ENCODE results near the gene XYLB.

XYLB gene

GRCh38 chr3:38370149-38370548, 23.6 kb downstream of the XYLB start:
- H3K9me3 ChIP-seq (ENCODE audit: severe bottlenecking), result no peaks in the 10 kb centered on the region
- DNase-seq, result no peak
- H3K27ac ChIP-seq, result no peak overlapping the region
- peaks cover 32% of the 10 kb centered on the region for H3K36me3 ChIP-seq
- H3K4me3 ChIP-seq (ENCODE audit: low read depth, low read length), result no peak overlapping the region
- no peaks in the 10 kb centered on the region for H3K27me3 ChIP-seq (ENCODE audit: insufficient read depth, low read depth, severe bottlenecking)
- no peak for TF ChIP-seq CTCF (IDR thresholded peaks at IDR 0.05; ENCODE audit: low read depth, low read length)

GRCh38 chr3:38370861-38371260, 24.3 kb downstream of the XYLB start:
- H3K36me3 ChIP-seq, result peaks cover 29% of the 10 kb centered on the region
- no peak for TF ChIP-seq CTCF (IDR thresholded peaks at IDR 0.05; ENCODE audit: low read depth, low read length)
- H3K9me3 ChIP-seq (ENCODE audit: severe bottlenecking), result no peaks in the 10 kb centered on the region
- DNase-seq, result no peak
- H3K27ac ChIP-seq, result no peak overlapping the region
- no peaks in the 10 kb centered on the region for H3K27me3 ChIP-seq (ENCODE audit: insufficient read depth, low read depth, severe bottlenecking)
- H3K4me3 ChIP-seq (ENCODE audit: low read depth, low read length), result no peak overlapping the region

GRCh38 chr3:38371541-38372213, 25.1 kb downstream of the XYLB start:
- Histone ChIP-seq H3K27ac (no peak overlapping the region), H3K27me3 (ENCODE audit: insufficient read depth, low read depth, severe bottlenecking) (no peaks in the 10 kb centered on the region), H3K9me3 (ENCODE audit: severe bottlenecking) (no peaks in the 10 kb centered on the region), H3K4me3 (ENCODE audit: low read depth, low read length) (no peak overlapping the region), H3K36me3 (peaks cover 29% of the 10 kb centered on the region)
- no peak for TF ChIP-seq CTCF (IDR thresholded peaks at IDR 0.05; ENCODE audit: low read depth, low read length)
- no peak for DNase-seq

- Histone ChIP-seq H3K27me3 (ENCODE audit: insufficient read depth, low read depth, severe bottlenecking) (no peaks in the 10 kb centered on the region), H3K9me3 (ENCODE audit: severe bottlenecking) (no peaks in the 10 kb centered on the region), H3K27ac (no peak overlapping the region), H3K4me3 (ENCODE audit: low read depth, low read length) (no peak overlapping the region), H3K36me3 (peaks cover 32% of the 10 kb centered on the region)
- DNase-seq, result no peak
- no peak for TF ChIP-seq CTCF (IDR thresholded peaks at IDR 0.05; ENCODE audit: low read depth, low read length)
Observed at GRCh38 chr3:38372214-38372601, 25.6 kb downstream of the XYLB start.

- no peaks in the 10 kb centered on the region for H3K9me3 ChIP-seq (ENCODE audit: severe bottlenecking)
- DNase-seq, result no peak
- no peak overlapping the region for H3K27ac ChIP-seq
- no peak overlapping the region for H3K4me3 ChIP-seq (ENCODE audit: low read depth, low read length)
- no peaks in the 10 kb centered on the region for H3K27me3 ChIP-seq (ENCODE audit: insufficient read depth, low read depth, severe bottlenecking)
- TF ChIP-seq CTCF (IDR thresholded peaks at IDR 0.05; ENCODE audit: low read depth, low read length), result no peak
- peaks cover 31% of the 10 kb centered on the region for H3K36me3 ChIP-seq
Observed at GRCh38 chr3:38374221-38374620, 27.6 kb downstream of the XYLB start.

- DNase-seq, result no peak
- Histone ChIP-seq H3K9me3 (ENCODE audit: severe bottlenecking) (no peaks in the 10 kb centered on the region), H3K27me3 (ENCODE audit: insufficient read depth, low read depth, severe bottlenecking) (no peaks in the 10 kb centered on the region), H3K27ac (no peak overlapping the region), H3K4me3 (ENCODE audit: low read depth, low read length) (no peak overlapping the region), H3K36me3 (peaks cover 30% of the 10 kb centered on the region)
- no peak for TF ChIP-seq CTCF (IDR thresholded peaks at IDR 0.05; ENCODE audit: low read depth, low read length)
Observed at GRCh38 chr3:38375072-38375471, 28.5 kb downstream of the XYLB start.
